ENCODE measurements around the gene KATNB1.

GRCh38 chr16:57764006-57764340 is 28.4 kb downstream of the KATNB1 start:
- no peak for TF ChIP-seq CTCF (conservative IDR thresholded peaks at IDR 0.05)
- TF ChIP-seq ZFX (IDR thresholded peaks at IDR 0.05), result no peak
